Liver (tissue), 9 donors: Measurements from ENCODE around the gene COX5B. TPM values are rescaled to one million over a fixed set of nuclear protein-coding genes. Genes with fewer than 3 reads are reported as not detected.
"Not testable (repeated sequence)": the region's sequence is repeated elsewhere in the genome, so short reads cannot be mapped to it uniquely, and the experiment has no call there.

ENCODE experiments used
- DNase-seq: peaks from one replicate; pipeline ENCODE4 v3.0.0-alpha.2; 2017; ENCODE audit warnings: low spot score
- H3K27ac ChIP-seq, 2 donors: one replicate each; pipeline ENCODE4 v1.7.0; 2013; ENCODE audit warnings: inconsistent platforms in 2 of 2, low read length in 2 of 2, control low read depth in 1 of 2, low read depth in 1 of 2, mild to moderate bottlenecking in 1 of 2
- H3K27me3 ChIP-seq, 4 donors: one replicate each; pipeline versions ENCODE4 v1.6.1 to v1.7.0; 2013; ENCODE audit warnings: low read length in 3 of 4, inconsistent platforms in 1 of 4, mild to moderate bottlenecking in 1 of 4, moderate library complexity in 1 of 4; ENCODE audit not compliant: control insufficient read depth in 4 of 4, insufficient read depth in 4 of 4
- H3K36me3 ChIP-seq, 4 donors: one replicate each; pipeline versions ENCODE4 v1.6.1 to v1.7.0; 2013; ENCODE audit warnings: low read length in 3 of 4, mild to moderate bottlenecking in 3 of 4, low read depth in 1 of 4, moderate library complexity in 1 of 4; ENCODE audit not compliant: control insufficient read depth in 4 of 4, insufficient read depth in 3 of 4
- H3K4me1 ChIP-seq, 4 donors: one replicate each; pipeline versions ENCODE4 v1.6.1 to v1.7.0; 2013; ENCODE audit warnings: low read length in 3 of 4, mild to moderate bottlenecking in 3 of 4, moderate library complexity in 1 of 4; ENCODE audit not compliant: control insufficient read depth in 4 of 4, insufficient read depth in 4 of 4
- H3K4me3 ChIP-seq, 3 donors: one replicate each; pipeline versions ENCODE4 v1.6.1 to v1.7.0; 2013; ENCODE audit warnings: low read length in 3 of 3, control low read depth in 1 of 3, low read depth in 1 of 3, mild to moderate bottlenecking in 1 of 3
- H3K9ac ChIP-seq, 2 donors: one replicate each; pipeline ENCODE4 v1.7.0; 2013; ENCODE audit warnings: low read length in 2 of 2, mild to moderate bottlenecking in 2 of 2, moderate library complexity in 2 of 2, control low read depth in 1 of 2, low read depth in 1 of 2
- H3K9me3 ChIP-seq, 4 donors: one replicate each; pipeline versions ENCODE4 v1.6.1 to v1.7.0; 2013; ENCODE audit warnings: low read length in 3 of 4; ENCODE audit not compliant: control insufficient read depth in 4 of 4
- EGR1 ChIP-seq, 2 donors: IDR thresholded peaks; 2 replicates each; pipeline ENCODE4 v1.6.1; 2016 to 2018; ENCODE audit warnings: antibody characterized with exemption in 2 of 2, low read depth in 2 of 2
- FOXA1 ChIP-seq: IDR thresholded peaks from 2 replicates; pipeline ENCODE4 v1.6.1; 2016; ENCODE audit warnings: antibody characterized with exemption
- GABPA ChIP-seq, 2 donors: IDR thresholded peaks in 1 of 2; conservative IDR thresholded peaks in 1 of 2; 2 replicates each; pipeline ENCODE4 v1.6.1; 2016; ENCODE audit warnings: antibody characterized with exemption in 2 of 2, mild to moderate bottlenecking in 1 of 2, moderate library complexity in 1 of 2
- HNF4G ChIP-seq: IDR thresholded peaks from 2 replicates; pipeline ENCODE4 v1.6.1; 2016; ENCODE audit warnings: antibody characterized with exemption
- JUND ChIP-seq, 2 donors: IDR thresholded peaks; 2 replicates each; pipeline ENCODE4 v1.6.1; 2016; ENCODE audit warnings: antibody characterized with exemption in 2 of 2
- RAD21 ChIP-seq, 2 donors: IDR thresholded peaks; 2 replicates each; pipeline ENCODE4 v1.6.1; 2016; ENCODE audit warnings: antibody characterized with exemption in 2 of 2, mild to moderate bottlenecking in 2 of 2
- REST ChIP-seq: IDR thresholded peaks from 2 replicates; pipeline ENCODE4 v1.6.1; 2016; ENCODE audit warnings: antibody characterized with exemption, mild to moderate bottlenecking
- RXRA ChIP-seq, 2 donors: IDR thresholded peaks; 2 replicates each; pipeline ENCODE4 v1.6.1; 2017 to 2018; ENCODE audit warnings: antibody characterized with exemption in 2 of 2, mild to moderate bottlenecking in 1 of 2
- SP1 ChIP-seq: IDR thresholded peaks from 2 replicates; pipeline ENCODE4 v1.6.1; 2018; ENCODE audit warnings: antibody characterized with exemption, mild to moderate bottlenecking
- YY1 ChIP-seq: IDR thresholded peaks from 2 replicates; pipeline ENCODE4 v1.6.1; 2016; ENCODE audit warnings: antibody characterized with exemption, mild to moderate bottlenecking
- ZBTB33 ChIP-seq: IDR thresholded peaks from 2 replicates; pipeline ENCODE4 v1.6.1; 2016; ENCODE audit warnings: antibody characterized with exemption
- WGBS: extraction: QIAGEN DNeasy Blood & Tissue Kit; methylation state at CpG from one replicate; pipeline ENCODE4 v1.1.7; 2013; 5-methylcytosine and 5-hydroxymethylcytosine counted together
- polyA plus RNA-seq, 2 donors: library from polyadenylated mRNA; stranded (reverse) in 1 of 2; unstranded in 1 of 2; fragments of 200-250 nt in 1 of 2; fragments of >200 nt in 1 of 2; fragmentation: Nextera tagmentation in 1 of 2; extraction: Ambion mirVana in 1 of 2; gene quantifications; one replicate each; pipeline versions ENCODE4 v1.2.1 to v1.2.3, GENCODE V29; 2013 to 2015
- total RNA-seq, 2 donors: library from RNA; depleted of rRNA; stranded (reverse); fragments of >200 nt; gene quantifications; one replicate each; pipeline ENCODE4 v1.2.3, GENCODE V29; 2014
- donor health status: healthy.
- donor health status: healthy.
- donor health status: healthy.
- donor health status: healthy.
- donor health status: healthy.

COX5B gene
- total and polyA plus RNA-seq, 4 donors: 103 to 423 (median 264) TPM

GRCh38 chr2:97678298-97678697 is 32.4 kb downstream of the COX5B start (continued):
- no peak for TF ChIP-seq REST
- no peak for TF ChIP-seq HNF4G
- no peak for TF ChIP-seq RAD21 (IDR thresholded peaks at IDR 0.05)

GRCh38 chr2:97687235-97687634 is 41.4 kb downstream of the COX5B start:
- H3K27ac ChIP-seq, H3K4me3 ChIP-seq, H3K27me3 ChIP-seq, H3K36me3 ChIP-seq, DNase-seq, H3K9me3 ChIP-seq, H3K9ac ChIP-seq, H3K4me1 ChIP-seq: not testable (repeated sequence)
- 94% methylated on average over 2 of the region's 3 CpGs for WGBS

GRCh38 chr2:97688062-97688827 is 42.4 kb downstream of the COX5B start:
- no peaks in the 10 kb centered on the region for H3K9me3 ChIP-seq
- no peaks in the 10 kb centered on the region for H3K27me3 ChIP-seq
- TF ChIP-seq RXRA (IDR thresholded peaks at IDR 0.05) (no peak), SP1 (no peak)
- no peak overlapping the region for H3K27ac ChIP-seq
- H3K36me3 ChIP-seq: no peaks in the 10 kb centered on the region
- 92% methylated on average over 11 of the region's 11 CpGs for whole genome bisulfite sequencing
- H3K9ac ChIP-seq: no peak overlapping the region
- no peak for DNase-seq
- no peak overlapping the region for H3K4me3 ChIP-seq
- no peaks in the 10 kb centered on the region for H3K4me1 ChIP-seq

GRCh38 chr2:97691166-97691565 is 45.3 kb downstream of the COX5B start:
- no peak for DNase-seq
- no peak overlapping the region for H3K27ac ChIP-seq
- TF ChIP-seq FOXA1 (no peak), ZBTB33 (no peak), RAD21 (IDR thresholded peaks at IDR 0.05) (no peak), REST (no peak), GABPA (IDR thresholded peaks at IDR 0.05 in 1 of 2, conservative IDR thresholded peaks at IDR 0.05 in 1 of 2) (no peak), YY1 (no peak), JUND (IDR thresholded peaks at IDR 0.05) (no peak), EGR1 (IDR thresholded peaks at IDR 0.05; ENCODE audit: low read depth in 2 of 2) (no peak)
- no peaks in the 10 kb centered on the region for H3K36me3 ChIP-seq
- WGBS: 83% methylated on average over 6 of the region's 6 CpGs
- no peak overlapping the region for H3K4me3 ChIP-seq
- no peak overlapping the region for H3K9ac ChIP-seq
- H3K4me1 ChIP-seq: no peaks in the 10 kb centered on the region
- no peaks in the 10 kb centered on the region for H3K27me3 ChIP-seq
- H3K9me3 ChIP-seq: no peaks in the 10 kb centered on the region
